Measurements from ENCODE around the gene ALDH1A1. TPM values are rescaled to one million over a fixed set of nuclear protein-coding genes. Genes with fewer than 3 reads are reported as not detected.

ALDH1A1 gene
- 1 to 10 TPM in 1 of 3 donors, under 1 TPM in 1, not detected in 1; 0.57 to 1.7 TPM for total RNA-seq
- total RNA-seq (2013) = 1.1 TPM

- H3K27me3 Mint-ChIP-seq (ENCODE audit: low read depth in 2 of 2) = peaks cover 17 to 40% of the 10 kb centered on the region in 2 donors
- no peaks in the 10 kb centered on the region for H3K36me3 Mint-ChIP-seq
- intact Hi-C loops (cut with micrococcal nuclease) = no loop called here
- DNase-seq (peak in 1 of 2 donors; percentile 2), ATAC-seq (peak in 1 of 3 donors; percentile 34)
- H3K4me1 Mint-ChIP-seq = peaks cover 5 to 15% of the 10 kb centered on the region in 2 donors
- no peaks in the 10 kb centered on the region for H3K36me3 ChIP-seq (ENCODE audit: control insufficient read depth, insufficient read depth, low read length)
- no peak within 1 kb of the TSS for H3K27ac ChIP-seq (ENCODE audit: low read length)
- H3K27me3 ChIP-seq (ENCODE audit: control insufficient read depth, insufficient read depth, low read length) = no peaks in the 10 kb centered on the region
- H3K27ac Mint-ChIP-seq = no peak within 1 kb of the TSS
- H3K4me3 Mint-ChIP-seq = no peak within 1 kb of the TSS
- no peak within 1 kb of the TSS for H3K4me3 ChIP-seq (ENCODE audit: low read length)
- H3K9me3 ChIP-seq (ENCODE audit: control insufficient read depth, insufficient read depth, low read length) = no peaks in the 10 kb centered on the region
- H3K9me3 Mint-ChIP-seq = no peaks in the 10 kb centered on the region
- under 1% methylated on average over 9 of the region's 9 CpGs for WGBS (ENCODE audit: insufficient coverage)
- no peaks in the 10 kb centered on the region for H3K4me1 ChIP-seq (ENCODE audit: control insufficient read depth, insufficient read depth, low read length)
- TF ChIP-seq, protein P1, sequence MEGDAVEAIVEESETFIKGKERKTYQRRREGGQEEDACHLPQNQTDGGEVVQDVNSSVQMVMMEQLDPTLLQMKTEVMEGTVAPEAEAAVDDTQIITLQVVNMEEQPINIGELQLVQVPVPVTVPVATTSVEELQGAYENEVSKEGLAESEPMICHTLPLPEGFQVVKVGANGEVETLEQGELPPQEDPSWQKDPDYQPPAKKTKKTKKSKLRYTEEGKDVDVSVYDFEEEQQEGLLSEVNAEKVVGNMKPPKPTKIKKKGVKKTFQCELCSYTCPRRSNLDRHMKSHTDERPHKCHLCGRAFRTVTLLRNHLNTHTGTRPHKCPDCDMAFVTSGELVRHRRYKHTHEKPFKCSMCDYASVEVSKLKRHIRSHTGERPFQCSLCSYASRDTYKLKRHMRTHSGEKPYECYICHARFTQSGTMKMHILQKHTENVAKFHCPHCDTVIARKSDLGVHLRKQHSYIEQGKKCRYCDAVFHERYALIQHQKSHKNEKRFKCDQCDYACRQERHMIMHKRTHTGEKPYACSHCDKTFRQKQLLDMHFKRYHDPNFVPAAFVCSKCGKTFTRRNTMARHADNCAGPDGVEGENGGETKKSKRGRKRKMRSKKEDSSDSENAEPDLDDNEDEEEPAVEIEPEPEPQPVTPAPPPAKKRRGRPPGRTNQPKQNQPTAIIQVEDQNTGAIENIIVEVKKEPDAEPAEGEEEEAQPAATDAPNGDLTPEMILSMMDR (IDR thresholded peaks at IDR 0.05) = no peak
These were observed at the start of gene ALDH1A1 for GRCh38 chr9:72952914-72953313. ALDH1A1 (minus strand) TSS chr9:72953053; CDS start chr9:72953000, 53 bp downstream.

DNA sequence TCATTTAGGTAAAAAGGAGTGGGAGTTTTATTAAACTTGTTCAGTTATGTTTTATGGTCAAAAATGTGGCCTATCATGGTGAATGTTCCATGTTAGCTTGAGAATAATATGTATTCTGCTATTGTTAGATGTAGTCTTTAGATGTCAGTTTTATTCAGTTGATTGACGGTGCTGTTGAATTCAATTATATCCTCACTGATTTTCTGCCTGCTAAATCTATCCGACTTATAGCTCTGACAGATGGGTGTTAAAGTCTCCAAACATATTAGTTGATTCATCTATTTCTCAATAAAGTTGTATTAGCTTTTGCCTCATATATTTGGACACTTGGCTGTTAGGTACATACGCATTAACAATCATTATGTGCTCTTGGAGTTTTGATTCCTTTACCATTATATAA, 49.0 kb upstream of the ALDH1A1 start:
- H3K27me3 Mint-ChIP-seq (ENCODE audit: low read depth in 2 of 2) = peaks cover 12 to 43% of the 10 kb centered on the region in 2 donors

GRCh38 chr9:72998363-72998762, 45.5 kb upstream of the ALDH1A1 start:
- no peaks in the 10 kb centered on the region for H3K36me3 Mint-ChIP-seq
- TF ChIP-seq, protein P1 (IDR thresholded peaks at IDR 0.05) = no peak
- DNase-seq (no peak), ATAC-seq (no peak)
- H3K27me3 Mint-ChIP-seq (ENCODE audit: low read depth in 2 of 2) = peaks cover 5 to 26% of the 10 kb centered on the region in 2 donors
- no peak overlapping the region for H3K27ac ChIP-seq (ENCODE audit: low read length)
- no peak overlapping the region for H3K4me3 ChIP-seq (ENCODE audit: low read length)
- H3K27ac Mint-ChIP-seq = no peak overlapping the region
- no peaks in the 10 kb centered on the region for H3K27me3 ChIP-seq (ENCODE audit: control insufficient read depth, insufficient read depth, low read length)
- H3K36me3 ChIP-seq (ENCODE audit: control insufficient read depth, insufficient read depth, low read length) = no peaks in the 10 kb centered on the region
- peaks cover 4 to 6% of the 10 kb centered on the region in 2 donors for H3K4me1 Mint-ChIP-seq
- no peaks in the 10 kb centered on the region for H3K9me3 ChIP-seq (ENCODE audit: control insufficient read depth, insufficient read depth, low read length)
- intact Hi-C loops (cut with micrococcal nuclease) = no loop called here
- H3K4me1 ChIP-seq (ENCODE audit: control insufficient read depth, insufficient read depth, low read length) = no peaks in the 10 kb centered on the region
- H3K9me3 Mint-ChIP-seq = no peaks in the 10 kb centered on the region
- H3K4me3 Mint-ChIP-seq = no peak overlapping the region
- no CpG with 5 or more reads among the region's 4 CpGs for WGBS (ENCODE audit: insufficient coverage)

More for the DNA sequence above, 49.0 kb upstream of the ALDH1A1 start:
- DNase-seq (no peak), ATAC-seq (no peak)
- H3K27ac ChIP-seq (ENCODE audit: low read length) = no peak overlapping the region
- H3K4me1 ChIP-seq (ENCODE audit: control insufficient read depth, insufficient read depth, low read length) = no peaks in the 10 kb centered on the region
- H3K9me3 ChIP-seq (ENCODE audit: control insufficient read depth, insufficient read depth, low read length) = no peaks in the 10 kb centered on the region
- intact Hi-C loops (cut with micrococcal nuclease) = no loop called here
- TF ChIP-seq, protein P1 (IDR thresholded peaks at IDR 0.05) = no peak
- H3K4me3 ChIP-seq (ENCODE audit: low read length) = no peak overlapping the region
- Mint-ChIP-seq H3K36me3 (no peaks in the 10 kb centered on the region), H3K4me1 (peaks cover 4 to 6% of the 10 kb centered on the region in 2 donors), H3K27ac (no peak overlapping the region), H3K9me3 (no peaks in the 10 kb centered on the region), H3K4me3 (no peak overlapping the region)
- WGBS (ENCODE audit: insufficient coverage) = no CpG with 5 or more reads among the region's 3 CpGs
- no peaks in the 10 kb centered on the region for H3K27me3 ChIP-seq (ENCODE audit: control insufficient read depth, insufficient read depth, low read length)
- H3K36me3 ChIP-seq (ENCODE audit: control insufficient read depth, insufficient read depth, low read length) = no peaks in the 10 kb centered on the region

DNA sequence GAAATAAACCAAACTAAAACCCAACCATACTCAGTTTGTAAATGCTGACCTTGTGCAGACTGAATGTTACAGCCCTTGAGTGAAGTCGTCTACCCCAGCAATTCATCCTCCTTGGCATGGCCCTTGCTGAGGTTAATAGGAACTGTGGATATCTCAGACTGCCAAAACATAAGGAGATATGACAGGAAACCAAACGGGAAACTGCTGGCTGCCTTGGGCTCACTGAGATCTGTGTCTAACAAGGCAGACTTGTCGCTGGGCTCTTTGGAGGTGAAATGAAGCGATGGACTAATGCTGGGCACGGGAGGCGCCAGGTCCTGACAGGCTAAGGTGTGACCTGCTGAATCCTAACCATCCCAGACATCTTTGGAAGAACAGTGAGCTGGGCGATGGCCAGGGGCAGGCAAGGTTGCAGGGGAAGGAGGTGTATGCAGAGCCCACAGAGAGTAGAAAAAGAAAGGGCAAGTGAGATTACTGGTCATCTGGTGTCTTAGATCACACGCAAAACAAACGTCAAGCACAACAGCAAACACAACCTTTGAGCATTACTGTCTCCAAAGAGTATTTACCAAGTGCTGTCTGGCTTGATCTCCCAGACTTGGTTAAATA, 44.6 kb upstream of the ALDH1A1 start:
- H3K4me1 ChIP-seq (ENCODE audit: control insufficient read depth, insufficient read depth, low read length) = no peaks in the 10 kb centered on the region
- Mint-ChIP-seq H3K36me3 (no peaks in the 10 kb centered on the region), H3K9me3 (no peaks in the 10 kb centered on the region), H3K4me1 (peaks cover 4 to 6% of the 10 kb centered on the region in 2 donors), H3K27me3 (ENCODE audit: low read depth in 2 of 2) (peaks cover 5 to 25% of the 10 kb centered on the region in 2 donors), H3K4me3 (no peak overlapping the region), H3K27ac (no peak overlapping the region)
- TF ChIP-seq, protein P1 (IDR thresholded peaks at IDR 0.05) = no peak
- DNase-seq = no peak
- no peak overlapping the region for H3K4me3 ChIP-seq (ENCODE audit: low read length)
- H3K27ac ChIP-seq (ENCODE audit: low read length) = no peak overlapping the region
- 7% methylated on average over 9 of the region's 9 CpGs for WGBS (ENCODE audit: insufficient coverage)
- ATAC-seq = peak in 1 of 3 donors; percentile 35
- no peaks in the 10 kb centered on the region for H3K9me3 ChIP-seq (ENCODE audit: control insufficient read depth, insufficient read depth, low read length)
- no peaks in the 10 kb centered on the region for H3K27me3 ChIP-seq (ENCODE audit: control insufficient read depth, insufficient read depth, low read length)
- intact Hi-C loops (cut with micrococcal nuclease) = no loop called here
- no peaks in the 10 kb centered on the region for H3K36me3 ChIP-seq (ENCODE audit: control insufficient read depth, insufficient read depth, low read length)

Measured in natural killer cell (primary cell).